NB4 (cell line): ENCODE results near the gene HTRA3.
A peak's percentile ranks its signal among the peaks of the same experiment; 100 is the strongest.

Experiments used
- DNase-seq: peaks from one replicate; pipeline ENCODE4 v3.0.0; 2010; ENCODE audit warnings: low read depth
- H3K4me3 ChIP-seq: one replicate; pipeline ENCODE4 v1.5.1; 2011; ENCODE audit warnings: mild to moderate bottlenecking, low read depth, low read length, moderate library complexity
- CTCF ChIP-seq: IDR thresholded peaks from one replicate; pipeline ENCODE4 v1.5.1; 2012; ENCODE audit warnings: low read depth, low read length
- MAX ChIP-seq: IDR thresholded peaks from 2 replicates; pipeline ENCODE4 v1.6.1; 2011; ENCODE audit warnings: low read depth, low read length
- MYC ChIP-seq: IDR thresholded peaks from 2 replicates; pipeline ENCODE4 v1.6.1; 2011; ENCODE audit warnings: low read depth, low read length
- POLR2A ChIP-seq: IDR thresholded peaks from 2 replicates; pipeline ENCODE4 v1.6.1; 2011; ENCODE audit warnings: mild to moderate bottlenecking; ENCODE audit not compliant: insufficient read length; ENCODE audit errors: extremely low read depth

HTRA3 gene

GRCh38 chr4:8344377-8344776 lies 74.8 kb downstream of the HTRA3 start:
- TF ChIP-seq POLR2A (no peak), MYC (no peak), CTCF (no peak), MAX (no peak)

DNA sequence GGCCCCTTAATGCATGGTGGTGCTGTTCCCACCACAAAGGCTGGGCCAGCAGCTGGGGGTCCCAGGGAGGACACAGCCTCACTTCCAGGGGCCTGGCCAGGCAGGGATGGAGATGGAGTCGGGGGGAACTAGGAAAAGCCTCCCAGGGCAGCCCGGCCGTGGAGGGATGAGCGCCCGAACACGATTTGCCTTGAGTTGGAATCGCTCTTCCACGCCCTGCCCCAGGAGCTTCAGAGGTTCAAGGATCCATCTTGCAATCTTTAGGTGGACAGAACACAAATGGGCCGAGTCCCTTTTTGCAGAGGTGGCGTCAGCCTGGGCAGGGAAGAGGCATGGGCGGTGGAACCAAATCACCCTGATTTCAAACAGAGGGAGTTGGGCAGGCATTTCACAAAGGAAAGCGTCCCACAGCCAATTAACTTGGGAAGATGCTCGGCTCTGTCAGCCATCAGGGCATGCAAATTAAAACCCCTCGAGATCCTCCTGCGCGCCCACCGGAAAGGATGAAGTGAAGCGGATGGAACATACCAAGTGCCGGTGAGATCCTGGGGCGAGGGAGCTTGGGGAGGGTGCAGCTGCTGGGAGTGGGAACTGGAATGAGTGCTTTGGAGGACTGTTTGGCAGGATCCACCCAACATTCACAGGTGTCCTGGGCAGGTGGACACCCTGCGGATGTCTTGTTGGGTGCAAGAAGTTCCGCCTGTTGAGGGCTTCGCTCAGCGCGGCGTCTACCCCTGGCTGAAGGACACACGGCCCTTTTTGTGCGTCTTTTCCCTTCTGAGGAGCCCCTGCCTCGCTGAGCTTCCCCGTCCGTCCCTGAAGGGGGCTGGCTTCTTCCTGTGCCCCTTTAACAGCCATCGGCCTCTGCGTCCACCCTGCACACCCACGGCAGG lies 75.7 kb downstream of the HTRA3 start:
- no peak overlapping the region for H3K4me3 ChIP-seq
- no peak for DNase-seq
- TF ChIP-seq POLR2A = no peak
- TF ChIP-seq MAX = no peak
- no peak for TF ChIP-seq CTCF
- no peak for TF ChIP-seq MYC

More at GRCh38 chr4:8344377-8344776, 74.8 kb downstream of the HTRA3 start:
- no peak for DNase-seq
- no peak overlapping the region for H3K4me3 ChIP-seq

DNA sequence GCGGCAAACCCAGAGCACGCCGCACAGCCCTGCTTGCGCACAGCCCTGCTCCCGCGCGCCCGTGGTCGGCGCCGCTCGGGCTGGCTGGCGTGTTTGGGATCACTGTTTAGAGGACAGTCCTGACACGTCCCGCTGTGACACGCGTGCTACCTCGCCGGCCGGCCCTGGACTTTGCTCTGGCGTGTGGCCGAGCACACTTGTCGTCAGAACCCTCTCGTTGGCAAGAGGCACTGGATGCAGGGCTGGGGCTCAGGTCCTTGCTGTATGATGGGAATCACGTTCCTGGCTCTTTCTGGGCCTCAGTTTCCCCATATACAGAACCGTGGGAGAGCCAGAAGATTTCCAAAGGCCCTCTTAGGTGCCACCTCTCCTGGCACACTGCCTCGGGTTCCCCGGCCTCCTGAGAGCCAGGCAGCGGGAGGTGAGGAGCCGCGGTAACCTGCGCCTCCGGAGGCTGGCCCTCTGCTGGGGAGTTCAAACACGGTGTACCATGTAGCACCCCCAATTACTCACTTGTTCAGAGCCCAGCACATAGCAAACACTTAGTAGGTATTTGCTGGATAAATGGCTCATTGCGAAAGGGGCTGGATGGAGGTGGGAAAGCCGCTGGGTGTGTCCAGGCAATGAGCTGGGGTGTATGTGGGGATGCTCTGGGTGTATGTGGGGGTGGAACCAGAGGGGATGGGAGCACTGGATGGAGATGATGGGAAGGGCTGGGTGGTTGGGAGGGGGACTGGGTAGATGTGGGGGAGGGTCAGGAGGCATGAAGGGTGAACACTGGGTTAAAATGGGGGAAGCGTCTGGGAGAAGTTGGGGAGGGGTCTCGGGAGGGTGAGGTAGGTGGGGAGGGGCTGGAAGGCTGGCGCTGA lies 76.6 kb downstream of the HTRA3 start:
- H3K4me3 ChIP-seq = no peak overlapping the region
- TF ChIP-seq MAX (no peak), MYC (no peak), CTCF (no peak), POLR2A (no peak)
- DNase-seq = no peak

DNA sequence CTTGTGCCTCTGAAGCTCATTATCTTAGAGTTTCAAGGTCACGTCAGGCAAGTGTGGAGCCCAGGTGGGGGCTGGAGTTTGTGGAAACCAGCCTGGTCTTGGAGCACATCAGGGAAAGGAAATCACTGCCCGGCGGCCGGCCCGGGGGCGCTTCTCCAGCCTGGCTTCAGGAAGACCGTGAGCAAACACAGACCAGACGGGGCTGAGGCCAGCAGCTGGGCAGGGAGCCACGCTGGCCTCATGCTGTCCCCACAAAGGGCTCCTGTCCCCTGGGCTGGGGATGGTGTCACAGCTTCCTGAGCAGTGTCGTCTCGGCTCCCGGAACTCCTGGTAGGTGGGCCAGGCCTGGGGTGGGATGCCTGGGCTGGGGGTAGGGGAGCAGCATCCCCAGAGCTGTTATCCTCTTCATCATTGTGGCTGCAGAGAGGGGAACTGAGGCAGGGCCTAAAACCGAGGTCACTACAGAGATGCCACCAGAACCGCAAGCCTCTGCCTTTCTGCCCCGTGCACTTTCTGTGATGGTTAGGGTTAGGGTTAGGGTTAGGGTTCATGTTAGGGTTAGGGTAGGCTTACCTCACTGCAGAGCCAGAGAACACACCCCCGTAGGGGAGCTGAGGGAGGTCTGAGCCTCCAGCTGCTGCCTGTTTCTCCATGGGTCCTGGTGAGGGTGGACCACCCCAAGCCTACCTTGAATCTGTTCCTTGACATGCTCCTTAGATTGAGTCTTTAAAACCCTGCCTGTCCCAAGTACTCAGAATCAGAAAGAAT lies 77.5 kb downstream of the HTRA3 start:
- H3K4me3 ChIP-seq = no peak overlapping the region
- TF ChIP-seq MAX (no peak), CTCF (no peak), MYC (no peak), POLR2A (no peak)

DNA sequence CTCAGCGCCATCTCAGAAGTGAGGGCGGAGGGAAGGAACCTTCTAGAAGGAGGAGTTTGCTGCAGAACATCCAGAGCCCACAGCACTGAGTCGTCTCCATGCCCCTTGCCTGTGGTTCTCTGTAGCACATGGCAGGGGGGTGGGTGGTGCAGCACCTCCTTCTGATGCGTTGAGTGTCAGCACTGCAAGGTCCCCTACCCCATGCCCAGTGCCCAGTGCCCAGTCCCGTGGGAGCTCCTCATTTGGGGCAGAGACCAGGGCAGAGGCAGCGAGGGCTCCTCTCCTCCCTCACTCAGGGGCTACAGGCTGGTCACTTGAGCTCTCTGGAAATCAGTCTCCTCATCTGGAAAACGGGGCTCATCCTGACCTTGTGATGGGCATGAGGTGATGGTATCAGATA lies 78.1 kb downstream of the HTRA3 start:
- no peak overlapping the region for H3K4me3 ChIP-seq
- TF ChIP-seq MAX (peak; percentile 29; the same call in 1 of the 2 replicates), POLR2A (no peak), MYC (peak; percentile 23; the same call in 1 of the 2 replicates), CTCF (no peak)

More for the DNA sequence above, 77.5 kb downstream of the HTRA3 start:
- no peak for DNase-seq

More for the DNA sequence above, 78.1 kb downstream of the HTRA3 start:
- no peak for DNase-seq
